Glutamatergic neuron (in vitro differentiated cells): ENCODE measurements around the gene MYO1A. TPM values are rescaled to one million over a fixed set of nuclear protein-coding genes. Genes with fewer than 3 reads are reported as not detected.

Experiments
- DNase-seq: peaks from one replicate; pipeline ENCODE4 v3.0.0; 2022
- H3K27ac Mint-ChIP-seq: one replicate; pipeline ENCODE4 v1.8.0; 2020; ENCODE audit warnings: mild to moderate bottlenecking, mixed read lengths, inconsistent platforms; ENCODE audit not compliant: unreplicated experiment
- H3K27me3 Mint-ChIP-seq: one replicate; pipeline ENCODE4 v1.8.0; 2020; ENCODE audit warnings: mild to moderate bottlenecking, moderate library complexity, mixed read lengths, inconsistent platforms; ENCODE audit not compliant: unreplicated experiment
- H3K36me3 Mint-ChIP-seq: one replicate; pipeline ENCODE4 v1.8.0; 2020; ENCODE audit warnings: mild to moderate bottlenecking, mixed read lengths, inconsistent platforms; ENCODE audit not compliant: unreplicated experiment
- H3K4me1 Mint-ChIP-seq: one replicate; pipeline ENCODE4 v1.8.0; 2020; ENCODE audit warnings: mild to moderate bottlenecking, low read depth, mixed read lengths, inconsistent platforms; ENCODE audit not compliant: unreplicated experiment
- H3K4me3 Mint-ChIP-seq: one replicate; pipeline ENCODE4 v1.8.0; 2020; ENCODE audit warnings: mild to moderate bottlenecking, mixed read lengths, inconsistent platforms; ENCODE audit not compliant: unreplicated experiment
- H3K9me3 Mint-ChIP-seq: one replicate; pipeline ENCODE4 v1.8.0; 2020; ENCODE audit warnings: mild to moderate bottlenecking, moderate library complexity, mixed read lengths, inconsistent platforms; ENCODE audit not compliant: unreplicated experiment
- CTCF ChIP-seq: fragments of 200-600 bp; sonication (generic); IDR thresholded peaks from one replicate; pipeline ENCODE4 v1.5.0; 2021; ENCODE audit not compliant: partially characterized antibody, unreplicated experiment
- total RNA-seq: library from RNA; stranded (reverse); fragmentation: NEBNext Ultra II Directional; extraction: Animal tissue kit (Norgen Biotek cat#: 25700); gene quantifications from one replicate; pipeline ENCODE4 v1.2.1, GENCODE V29; 2021; ENCODE audit not compliant: unreplicated experiment

MYO1A gene
- total RNA-seq, 1 donor from 2014 or later = 0.64 TPM

DNA sequence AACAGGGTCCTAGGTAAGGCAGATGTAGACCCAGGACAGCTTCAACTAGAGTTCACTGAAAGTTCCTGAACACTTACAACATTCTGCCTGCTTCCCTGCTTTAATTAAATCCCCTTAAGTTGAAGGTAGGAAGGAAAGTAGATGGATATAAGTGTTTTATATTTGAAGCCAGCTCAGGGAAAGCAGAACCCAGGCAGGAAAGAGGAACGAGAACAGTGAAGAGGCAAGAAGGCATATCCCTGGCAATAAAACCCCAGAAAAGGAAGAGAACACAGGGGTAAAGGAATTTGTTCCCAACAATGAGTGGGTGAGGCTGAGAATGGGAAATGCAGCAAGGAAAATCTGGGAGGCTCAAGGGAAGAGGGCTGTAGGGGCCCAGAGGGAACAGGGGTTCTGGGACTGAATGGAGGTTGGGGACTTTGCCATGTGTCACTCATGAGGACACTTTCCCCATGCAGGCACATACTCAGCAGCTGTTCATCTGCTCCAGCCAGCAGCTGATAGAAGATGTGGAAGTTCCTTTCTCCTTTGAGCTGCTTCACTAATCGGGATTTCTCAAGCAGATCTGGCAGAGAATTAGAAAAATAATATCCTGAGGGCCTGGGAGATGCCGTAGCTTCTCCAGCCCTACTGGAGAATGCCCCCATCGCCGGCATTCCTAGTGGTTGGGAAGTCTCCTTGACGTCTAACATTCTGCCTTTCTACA, 3.7 kb downstream of the MYO1A start:
- no peaks in the 10 kb centered on the region for H3K9me3 Mint-ChIP-seq
- H3K4me3 Mint-ChIP-seq = no peak overlapping the region
- no peak for DNase-seq
- H3K36me3 Mint-ChIP-seq = no peaks in the 10 kb centered on the region
- H3K27me3 Mint-ChIP-seq = no peaks in the 10 kb centered on the region
- no peak for TF ChIP-seq CTCF
- no peaks in the 10 kb centered on the region for H3K4me1 Mint-ChIP-seq
- no peak overlapping the region for H3K27ac Mint-ChIP-seq

- no peaks in the 10 kb centered on the region for H3K36me3 Mint-ChIP-seq
- H3K9me3 Mint-ChIP-seq = no peaks in the 10 kb centered on the region
- no peak for TF ChIP-seq CTCF
- no peak overlapping the region for H3K4me3 Mint-ChIP-seq
- no peaks in the 10 kb centered on the region for H3K4me1 Mint-ChIP-seq
- H3K27me3 Mint-ChIP-seq = no peaks in the 10 kb centered on the region
- DNase-seq = no peak
- H3K27ac Mint-ChIP-seq = no peak overlapping the region
Observed at GRCh38 chr12:57044889-57045288, 5.0 kb downstream of the MYO1A start.

DNA sequence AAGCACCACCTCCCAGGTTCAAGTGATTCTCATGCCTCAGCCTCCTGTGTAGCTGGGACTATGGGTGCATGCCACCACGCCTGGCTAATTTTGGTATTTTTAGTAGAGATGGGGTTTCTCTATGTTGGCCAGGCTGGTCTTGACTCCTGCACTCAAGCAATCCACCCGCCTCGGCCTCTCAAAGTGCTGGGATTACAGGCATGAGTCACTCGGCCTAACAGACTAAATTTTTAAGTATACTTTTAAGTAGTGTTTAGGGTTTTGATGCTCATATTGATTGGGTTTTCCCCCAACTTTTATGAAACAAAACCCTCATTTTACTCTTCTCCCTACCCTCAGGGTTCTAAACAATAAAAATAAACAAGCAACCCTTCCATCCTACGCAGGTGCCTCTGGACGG, 5.5 kb downstream of the MYO1A start:
- Mint-ChIP-seq H3K4me3 (no peak overlapping the region), H3K27ac (no peak overlapping the region), H3K27me3 (no peaks in the 10 kb centered on the region), H3K36me3 (no peaks in the 10 kb centered on the region), H3K4me1 (no peaks in the 10 kb centered on the region), H3K9me3 (no peaks in the 10 kb centered on the region)
- DNase-seq = no peak
- no peak for TF ChIP-seq CTCF

GRCh38 chr12:57042695-57043094, 7.2 kb downstream of the MYO1A start:
- Mint-ChIP-seq H3K4me1 (no peaks in the 10 kb centered on the region), H3K9me3 (no peaks in the 10 kb centered on the region), H3K27ac (no peak overlapping the region), H3K36me3 (no peaks in the 10 kb centered on the region), H3K4me3 (no peak overlapping the region), H3K27me3 (no peaks in the 10 kb centered on the region)
- TF ChIP-seq CTCF = no peak
- no peak for DNase-seq

GRCh38 chr12:57040750-57041149, 9.2 kb downstream of the MYO1A start:
- H3K27ac Mint-ChIP-seq = no peak overlapping the region
- no peak for DNase-seq
- no peak for TF ChIP-seq CTCF
- H3K36me3 Mint-ChIP-seq = no peaks in the 10 kb centered on the region
- no peaks in the 10 kb centered on the region for H3K27me3 Mint-ChIP-seq
- no peak overlapping the region for H3K4me3 Mint-ChIP-seq
- no peaks in the 10 kb centered on the region for H3K9me3 Mint-ChIP-seq
- no peaks in the 10 kb centered on the region for H3K4me1 Mint-ChIP-seq
